Mesenchymal stem cell (in vitro differentiated cells and primary cell): Measurements from ENCODE around the gene ZNF117.
"Not testable (repeated sequence)": the region's sequence is repeated elsewhere in the genome, so short reads cannot be mapped to it uniquely, and the experiment has no call there.

Experiments used
- DNase-seq: peaks from one replicate; pipeline ENCODE4 v3.0.0-alpha.2; 2013
- H2AFZ ChIP-seq: one replicate; pipeline ENCODE4 v1.6.1; 2013; ENCODE audit warnings: low read depth, mild to moderate bottlenecking, control low read depth, inconsistent platforms, low read length, moderate library complexity
- H2AK5ac ChIP-seq: 2 replicates; pipeline ENCODE4 v1.6.1; 2013; ENCODE audit warnings: low read length, moderate library complexity, mild to moderate bottlenecking, inconsistent platforms; ENCODE audit not compliant: severe bottlenecking
- H2BK120ac ChIP-seq: one replicate; pipeline ENCODE4 v1.6.1; 2013; ENCODE audit warnings: low read depth, mild to moderate bottlenecking, inconsistent platforms, low read length, moderate library complexity
- H2BK12ac ChIP-seq, 2 experiments: one replicate each; pipeline ENCODE4 v1.6.1; 2013; ENCODE audit warnings: inconsistent platforms in 2 of 2, low read length in 2 of 2, mild to moderate bottlenecking in 2 of 2, moderate library complexity in 2 of 2, control low read depth in 1 of 2
- H2BK15ac ChIP-seq: one replicate; pipeline ENCODE4 v1.6.1; 2013; ENCODE audit warnings: mild to moderate bottlenecking, low read depth, inconsistent platforms; ENCODE audit not compliant: poor library complexity, severe bottlenecking
- H2BK5ac ChIP-seq: 2 replicates; pipeline ENCODE4 v1.6.1; 2013; ENCODE audit warnings: low read depth, mild to moderate bottlenecking, low read length, control low read depth, inconsistent platforms; ENCODE audit not compliant: poor library complexity, severe bottlenecking
- H3K14ac ChIP-seq, 2 experiments: one replicate each; pipeline ENCODE4 v1.6.1; 2013; ENCODE audit warnings: inconsistent platforms in 2 of 2, low read length in 2 of 2, control low read depth in 1 of 2, mild to moderate bottlenecking in 1 of 2, moderate library complexity in 1 of 2
- H3K18ac ChIP-seq, 2 experiments: one replicate each; pipeline ENCODE4 v1.6.1; 2013; ENCODE audit warnings: inconsistent platforms in 2 of 2, low read length in 2 of 2, control low read depth in 1 of 2, low read depth in 1 of 2, mild to moderate bottlenecking in 1 of 2
- H3K23ac ChIP-seq, 2 experiments: one replicate each; pipeline ENCODE4 v1.6.1; 2013; ENCODE audit warnings: inconsistent platforms in 2 of 2, low read length in 2 of 2, mild to moderate bottlenecking in 2 of 2, moderate library complexity in 2 of 2, control low read depth in 1 of 2
- H3K27ac ChIP-seq: 2 replicates; pipeline ENCODE4 v1.5.1; 2013; ENCODE audit warnings: mild to moderate bottlenecking, moderate library complexity, low read length, control low read depth, inconsistent platforms; ENCODE audit not compliant: poor library complexity, severe bottlenecking
- H3K27me3 ChIP-seq, 2 experiments: 2 replicates each; pipeline versions ENCODE4 v1.6.1 to v1.7.0; 2013; ENCODE audit warnings: low read length in 2 of 2, mild to moderate bottlenecking in 2 of 2, moderate library complexity in 2 of 2, control low read depth in 1 of 2, inconsistent platforms in 1 of 2; ENCODE audit not compliant: control insufficient read depth in 1 of 2, insufficient read depth in 1 of 2
- H3K36me3 ChIP-seq, 2 experiments: 2 replicates each; pipeline versions ENCODE4 v1.6.1 to v1.7.0; 2013; ENCODE audit warnings: low read length in 2 of 2, control low read depth in 1 of 2, inconsistent platforms in 1 of 2, low read depth in 1 of 2, mild to moderate bottlenecking in 1 of 2; ENCODE audit not compliant: insufficient read depth in 2 of 2, control insufficient read depth in 1 of 2
- H3K4ac ChIP-seq, 2 experiments: one replicate each; pipeline ENCODE4 v1.6.1; 2013; ENCODE audit warnings: inconsistent platforms in 2 of 2, low read length in 2 of 2, mild to moderate bottlenecking in 2 of 2, moderate library complexity in 2 of 2, control low read depth in 1 of 2, low read depth in 1 of 2
- H3K4me1 ChIP-seq: 2 replicates; pipeline ENCODE4 v1.6.1; 2013; ENCODE audit warnings: low read depth, low read length, control low read depth; ENCODE audit not compliant: control insufficient read depth, insufficient read depth
- H3K4me2 ChIP-seq: 2 replicates; pipeline ENCODE4 v1.6.1; 2013; ENCODE audit warnings: low read length, mild to moderate bottlenecking, inconsistent platforms; ENCODE audit not compliant: poor library complexity, severe bottlenecking
- H3K4me3 ChIP-seq, 2 experiments: 2 replicates each; pipeline versions ENCODE4 v1.5.1 to v1.7.0; 2013; ENCODE audit warnings: low read length in 2 of 2, mild to moderate bottlenecking in 2 of 2, control low read depth in 1 of 2, low read depth in 1 of 2; ENCODE audit not compliant: insufficient read depth in 1 of 2
- H3K79me1 ChIP-seq: replicated peaks from 2 replicates; pipeline ENCODE4 v1.6.1; 2013; ENCODE audit warnings: mild to moderate bottlenecking, control low read depth, low read length, inconsistent platforms; ENCODE audit not compliant: poor library complexity, severe bottlenecking
- H3K9ac ChIP-seq: 2 replicates; pipeline ENCODE4 v1.7.0; 2013; ENCODE audit warnings: mild to moderate bottlenecking, low read length, moderate library complexity
- H3K9me3 ChIP-seq: 2 replicates; pipeline ENCODE4 v1.7.0; 2013; ENCODE audit warnings: mild to moderate bottlenecking, low read length; ENCODE audit not compliant: control insufficient read depth
- H4K8ac ChIP-seq: one replicate; pipeline ENCODE4 v1.6.1; 2013; ENCODE audit warnings: inconsistent platforms, mild to moderate bottlenecking, low read length, moderate library complexity
- H4K91ac ChIP-seq: one replicate; pipeline ENCODE4 v1.6.1; 2013; ENCODE audit warnings: mild to moderate bottlenecking, low read length, inconsistent platforms
- WGBS: methylation state at CpG from one replicate; pipeline ENCODE4 v1.1.7; 2013; ENCODE audit warnings: mixed read lengths; 5-methylcytosine and 5-hydroxymethylcytosine counted together

ZNF117 gene

DNA sequence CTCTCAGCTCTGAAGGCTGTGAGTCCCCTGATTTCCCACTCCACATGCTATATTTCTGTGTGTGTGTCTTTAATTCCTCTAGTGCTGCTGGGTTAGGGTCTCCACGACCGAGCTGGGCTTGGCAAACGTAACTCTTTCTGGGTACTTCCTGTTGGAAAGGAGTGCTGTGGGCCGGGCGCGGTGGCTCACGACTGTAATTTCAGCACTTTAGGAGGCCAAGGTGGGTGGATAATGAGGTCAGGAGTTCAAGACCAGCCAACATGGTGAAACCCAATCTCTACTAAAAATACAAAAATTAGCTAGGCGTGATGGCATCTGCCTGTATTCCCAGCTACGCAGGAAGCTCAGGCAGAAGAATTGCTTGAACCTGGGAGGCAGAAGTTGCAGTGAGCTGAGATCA is 40.2 kb downstream of the ZNF117 start:
- H3K79me1 ChIP-seq, DNase-seq, H3K4me1 ChIP-seq, H2BK12ac ChIP-seq, H2BK15ac ChIP-seq, H3K4ac ChIP-seq, H3K9ac ChIP-seq, H3K4me2 ChIP-seq, H2AK5ac ChIP-seq, H2AFZ ChIP-seq, H4K91ac ChIP-seq, H3K14ac ChIP-seq, H3K9me3 ChIP-seq, H2BK120ac ChIP-seq, H2BK5ac ChIP-seq, H3K23ac ChIP-seq, H3K27ac ChIP-seq, H3K18ac ChIP-seq, H4K8ac ChIP-seq, H3K36me3 ChIP-seq, H3K4me3 ChIP-seq: not testable (repeated sequence)
- peaks cover 11 to 31% of the 10 kb centered on the region in 2 experiments for H3K27me3 ChIP-seq
- 82% methylated on average over 8 of the region's 9 CpGs for WGBS

DNA sequence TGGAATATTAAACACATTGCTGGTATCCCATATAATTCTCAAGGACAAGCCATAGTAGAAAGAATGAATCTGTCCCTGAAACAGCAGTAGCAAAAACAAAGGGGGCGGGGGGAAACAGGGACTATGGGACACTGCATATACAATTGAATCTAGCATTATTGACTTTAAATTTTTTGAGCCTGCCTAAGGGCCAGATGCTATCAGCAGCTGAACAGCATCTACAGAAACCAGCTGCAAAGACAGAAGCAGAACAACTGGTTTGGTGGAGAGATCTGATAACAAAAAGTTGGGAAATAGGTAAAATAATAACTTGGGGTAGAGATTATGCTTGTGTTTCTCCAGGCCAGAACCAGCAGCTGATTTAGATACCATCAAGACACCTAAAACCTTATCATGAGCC is 42.1 kb downstream of the ZNF117 start:
- H3K23ac ChIP-seq, H2BK12ac ChIP-seq, H3K4ac ChIP-seq, H3K18ac ChIP-seq, H2BK5ac ChIP-seq, H3K27ac ChIP-seq, H3K14ac ChIP-seq, H3K36me3 ChIP-seq, H3K9ac ChIP-seq, H3K4me3 ChIP-seq, H3K4me1 ChIP-seq, H3K79me1 ChIP-seq, H4K8ac ChIP-seq, H3K9me3 ChIP-seq, H4K91ac ChIP-seq, H2AFZ ChIP-seq, DNase-seq, H3K4me2 ChIP-seq, H2BK15ac ChIP-seq, H2BK120ac ChIP-seq, H2AK5ac ChIP-seq: not testable (repeated sequence)
- WGBS, result no CpG with 5 or more reads among the region's 1 CpG
- H3K27me3 ChIP-seq, result peaks cover 11 to 36% of the 10 kb centered on the region in 2 experiments

- H4K8ac ChIP-seq, result no peak overlapping the region
- no peak overlapping the region for H3K9ac ChIP-seq
- no peaks in the 10 kb centered on the region for H3K36me3 ChIP-seq
- H3K27me3 ChIP-seq, result peaks cover 11 to 36% of the 10 kb centered on the region in 2 experiments
- H3K4ac ChIP-seq, result no peak overlapping the region
- peak overlapping the region in 1 of 2 experiments; percentile 87 for H3K23ac ChIP-seq
- no peak overlapping the region for H3K18ac ChIP-seq
- H3K14ac ChIP-seq, result no peak overlapping the region
- no peak overlapping the region for H2BK120ac ChIP-seq
- H2BK12ac ChIP-seq, result no peak overlapping the region
- H2BK5ac ChIP-seq, result no peak overlapping the region
- H3K4me3 ChIP-seq, result peak overlapping the region in 1 of 2 experiments; percentile 33
- no peak overlapping the region for H3K4me2 ChIP-seq
- DNase-seq, result no peak
- no peak overlapping the region for H2BK15ac ChIP-seq
- H2AFZ ChIP-seq, result no peak overlapping the region
- WGBS, result 9% methylated on average over 59 of the region's 59 CpGs
- no peak overlapping the region for H4K91ac ChIP-seq
- no peaks in the 10 kb centered on the region for H3K79me1 ChIP-seq
- H3K4me1 ChIP-seq, result peaks cover 5% of the 10 kb centered on the region
- no peak overlapping the region for H3K27ac ChIP-seq
- H2AK5ac ChIP-seq, result no peak overlapping the region
- no peaks in the 10 kb centered on the region for H3K9me3 ChIP-seq
These were observed 43.4 kb downstream of the ZNF117 start for GRCh38 chr7:64947252-64948000.

DNA sequence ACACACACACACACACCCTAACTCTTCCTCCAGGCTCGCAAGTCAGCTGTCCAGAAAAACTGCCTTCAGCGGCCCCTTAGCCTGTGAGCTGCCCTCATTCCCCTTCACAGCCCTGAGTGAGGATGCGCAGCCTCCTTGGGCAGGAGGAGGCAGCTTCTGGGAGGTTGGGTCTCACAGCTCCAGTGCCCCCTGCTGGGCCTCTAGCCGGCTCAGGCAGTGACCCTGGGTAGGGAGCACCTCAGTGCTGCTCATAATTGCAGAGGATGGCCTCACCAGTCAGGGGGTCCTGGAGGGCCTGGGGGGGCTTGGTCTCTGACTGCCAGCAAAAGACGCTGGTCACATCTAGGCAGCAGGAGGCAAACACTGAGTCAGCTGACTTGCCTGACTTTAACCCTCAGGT is 44.1 kb downstream of the ZNF117 start:
- Histone ChIP-seq H3K27ac (no peak overlapping the region), H2BK120ac (no peak overlapping the region), H4K8ac (no peak overlapping the region), H3K4me3 (no peak overlapping the region), H3K36me3 (no peaks in the 10 kb centered on the region), H3K27me3 (peaks cover 11 to 36% of the 10 kb centered on the region in 2 experiments), H3K9ac (no peak overlapping the region), H3K4me2 (no peak overlapping the region), H2AFZ (no peak overlapping the region), H3K14ac (no peak overlapping the region), H3K9me3 (no peaks in the 10 kb centered on the region), H2BK5ac (no peak overlapping the region), H3K23ac (no peak overlapping the region), H2AK5ac (no peak overlapping the region), H4K91ac (no peak overlapping the region), H3K4me1 (peaks cover 5% of the 10 kb centered on the region), H2BK12ac (no peak overlapping the region), H3K18ac (no peak overlapping the region), H3K4ac (no peak overlapping the region), H2BK15ac (no peak overlapping the region), H3K79me1 (no peaks in the 10 kb centered on the region)
- no peak for DNase-seq
- 26% methylated on average over 5 of the region's 5 CpGs for WGBS
